HG03520 (cell line): ENCODE measurements around the gene ERC2.

Source experiments
- ATAC-seq: cut with Tn5 transposase; IDR thresholded peaks from one replicate; pipeline ENCODE4 v1.9.1; 2021; ENCODE audit warnings: mild to moderate bottlenecking, moderate library complexity; ENCODE audit not compliant: unreplicated experiment

The ERC2 gene

GRCh38 chr3:55807210-55807609 lies 661.1 kb downstream of the ERC2 start:
- no peak for ATAC-seq

- no peak for ATAC-seq
These were observed 663.1 kb downstream of the ERC2 start for GRCh38 chr3:55805169-55805568.

GRCh38 chr3:55804170-55805095 lies 663.8 kb downstream of the ERC2 start:
- ATAC-seq = no peak

GRCh38 chr3:55802816-55803215 lies 665.5 kb downstream of the ERC2 start:
- no peak for ATAC-seq

- no peak for ATAC-seq
These were observed 666.6 kb downstream of the ERC2 start for GRCh38 chr3:55801676-55802075.

- ATAC-seq = no peak
These were observed 667.2 kb downstream of the ERC2 start for GRCh38 chr3:55801068-55801467.

GRCh38 chr3:55797775-55798174 lies 670.5 kb downstream of the ERC2 start:
- ATAC-seq = no peak

- ATAC-seq = no peak
These were observed 671.2 kb downstream of the ERC2 start for GRCh38 chr3:55797084-55797483.

GRCh38 chr3:55796533-55796932 lies 671.7 kb downstream of the ERC2 start:
- ATAC-seq = no peak

- ATAC-seq = no peak
These were observed 672.5 kb downstream of the ERC2 start for GRCh38 chr3:55795746-55796145.

- no peak for ATAC-seq
These were observed 673.0 kb downstream of the ERC2 start for GRCh38 chr3:55795296-55795695.

- ATAC-seq = no peak
These were observed 675.5 kb downstream of the ERC2 start for GRCh38 chr3:55792742-55793141.

GRCh38 chr3:55792009-55792408 lies 676.3 kb downstream of the ERC2 start:
- no peak for ATAC-seq

- ATAC-seq = no peak
These were observed 677.5 kb downstream of the ERC2 start for GRCh38 chr3:55790596-55791350.

GRCh38 chr3:55789516-55789915 lies 678.8 kb downstream of the ERC2 start:
- ATAC-seq = no peak

GRCh38 chr3:55782807-55783206 lies 685.5 kb downstream of the ERC2 start:
- ATAC-seq = no peak

- ATAC-seq = no peak
These were observed 685.9 kb downstream of the ERC2 start for GRCh38 chr3:55782351-55782750.

GRCh38 chr3:55780913-55781312 lies 687.4 kb downstream of the ERC2 start:
- ATAC-seq = no peak

- ATAC-seq = no peak
These were observed 688.7 kb downstream of the ERC2 start for GRCh38 chr3:55779543-55779942.

- no peak for ATAC-seq
These were observed 692.7 kb downstream of the ERC2 start for GRCh38 chr3:55775366-55776154.

GRCh38 chr3:55774856-55775255 lies 693.4 kb downstream of the ERC2 start:
- no peak for ATAC-seq
